Bone marrow (tissue), 2 donors: Measurements from ENCODE around the gene ANTKMT.
A peak's percentile ranks its signal among the peaks of the same experiment; 100 is the strongest.
"Not testable (repeated sequence)": the region's sequence is repeated elsewhere in the genome, so short reads cannot be mapped to it uniquely, and the experiment has no call there.

ENCODE experiments used
- DNase-seq, 2 donors: peaks; one replicate each; lab custom pipeline; 2025; lab: John Stamatoyannopoulos, UW

The ANTKMT gene

GRCh38 chr16:700684-701584 is 20.0 kb upstream of the ANTKMT start:
- no peak for DNase-seq

GRCh38 chr16:702341-702740 is 18.6 kb upstream of the ANTKMT start:
- DNase-seq: no peak

GRCh38 chr16:703406-703805 is 17.5 kb upstream of the ANTKMT start:
- no peak for DNase-seq

GRCh38 chr16:704047-704446 is 16.9 kb upstream of the ANTKMT start:
- no peak for DNase-seq

- no peak for DNase-seq
Measured at GRCh38 chr16:704552-705380, 16.2 kb upstream of the ANTKMT start.

- no peak for DNase-seq
Measured at GRCh38 chr16:705431-706188, 15.3 kb upstream of the ANTKMT start, which contains the start of gene FBXL16. Gene FBXL16 (minus strand): TSS chr16:705801. CDS start chr16:697405, 8,396 bp downstream.

- no peak for DNase-seq
Measured at GRCh38 chr16:706189-707061, 14.5 kb upstream of the ANTKMT start.

GRCh38 chr16:707062-707538 is 13.8 kb upstream of the ANTKMT start:
- DNase-seq: no peak

- DNase-seq: no peak
Measured at GRCh38 chr16:708019-708418, 12.9 kb upstream of the ANTKMT start.

GRCh38 chr16:708959-709358 is 12.0 kb upstream of the ANTKMT start:
- DNase-seq: no peak

- DNase-seq: no peak
Measured at GRCh38 chr16:709566-710499, 11.1 kb upstream of the ANTKMT start.

- no peak for DNase-seq
Measured at GRCh38 chr16:710500-711075, 10.4 kb upstream of the ANTKMT start.

- DNase-seq: no peak
Measured at GRCh38 chr16:711084-711483, 9.9 kb upstream of the ANTKMT start.

- DNase-seq: peak; percentile 35 to 44
Measured at GRCh38 chr16:711548-712320, 9.2 kb upstream of the ANTKMT start.

- DNase-seq: not testable (repeated sequence)
Measured at GRCh38 chr16:712740-713250, 8.2 kb upstream of the ANTKMT start.

GRCh38 chr16:714079-714478 is 6.9 kb upstream of the ANTKMT start:
- no peak for DNase-seq

GRCh38 chr16:714558-715476 is 6.1 kb upstream of the ANTKMT start, which contains the start of gene METRN:
Gene METRN (plus strand): TSS chr16:715118. CDS start chr16:715290, 172 bp downstream.
- DNase-seq: peak; percentile 26 to 59
